Measurements from ENCODE around the gene GNA12. TPM values are rescaled to one million over a fixed set of nuclear protein-coding genes. Genes with fewer than 3 reads are reported as not detected.

GNA12 gene
- total RNA-seq, 1 experiment from 2014 or later = 63.8 TPM

DNA sequence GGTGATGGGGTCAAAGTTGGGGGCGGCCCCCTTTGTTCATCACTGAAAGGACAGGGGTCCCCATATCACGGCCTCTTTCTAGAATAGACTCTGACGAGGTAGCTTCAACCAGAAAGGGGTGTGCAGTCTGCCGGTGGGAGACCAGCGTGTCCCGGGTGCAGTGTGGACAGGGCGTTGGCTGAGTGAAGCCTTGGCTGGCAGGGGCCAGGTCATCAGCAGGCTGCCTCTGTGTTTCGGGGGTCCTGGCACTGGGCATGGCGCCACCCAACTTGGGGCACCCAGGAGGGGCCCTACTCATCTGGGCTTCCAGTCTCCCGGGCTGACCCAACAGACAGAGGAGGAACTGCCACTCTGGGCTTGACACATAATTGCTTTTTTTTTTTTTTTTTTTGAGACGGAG is 159.6 kb downstream of the GNA12 start:
- peaks cover 4% of the 10 kb centered on the region for H3K4me1 Mint-ChIP-seq (ENCODE audit: low read depth, unreplicated experiment)
- ChIA-PET POLR2A (no interaction called here), CTCF (interaction anchor here (0.6 to 0.7 kb wide), 2 partner anchors 74 to 268 kb away, joined by 3 to 8 read pairs; no protein-coding TSS in a partner anchor)
- H3K4me3 Mint-ChIP-seq (ENCODE audit: unreplicated experiment) = no peak overlapping the region
- DNase-seq = no peak
- Histone ChIP-seq H3K4me3 (ENCODE audit: low read depth, low read length) (no peak overlapping the region), H3K27me3 (replicated peaks; ENCODE audit: control insufficient read depth, insufficient read depth, low read length) (no peaks in the 10 kb centered on the region), H3K9me3 (no peaks in the 10 kb centered on the region), H3K36me3 (ENCODE audit: control insufficient read depth, insufficient read depth, low read length) (no peaks in the 10 kb centered on the region), H3K4me1 (no peaks in the 10 kb centered on the region)
- no peaks in the 10 kb centered on the region for H3K9me3 Mint-ChIP-seq (ENCODE audit: unreplicated experiment)
- H3K27me3 Mint-ChIP-seq (ENCODE audit: insufficient read depth, unreplicated experiment) = peaks cover 5% of the 10 kb centered on the region
- H3K27ac Mint-ChIP-seq (ENCODE audit: unreplicated experiment) = no peak overlapping the region
- TF ChIP-seq, protein P1, sequence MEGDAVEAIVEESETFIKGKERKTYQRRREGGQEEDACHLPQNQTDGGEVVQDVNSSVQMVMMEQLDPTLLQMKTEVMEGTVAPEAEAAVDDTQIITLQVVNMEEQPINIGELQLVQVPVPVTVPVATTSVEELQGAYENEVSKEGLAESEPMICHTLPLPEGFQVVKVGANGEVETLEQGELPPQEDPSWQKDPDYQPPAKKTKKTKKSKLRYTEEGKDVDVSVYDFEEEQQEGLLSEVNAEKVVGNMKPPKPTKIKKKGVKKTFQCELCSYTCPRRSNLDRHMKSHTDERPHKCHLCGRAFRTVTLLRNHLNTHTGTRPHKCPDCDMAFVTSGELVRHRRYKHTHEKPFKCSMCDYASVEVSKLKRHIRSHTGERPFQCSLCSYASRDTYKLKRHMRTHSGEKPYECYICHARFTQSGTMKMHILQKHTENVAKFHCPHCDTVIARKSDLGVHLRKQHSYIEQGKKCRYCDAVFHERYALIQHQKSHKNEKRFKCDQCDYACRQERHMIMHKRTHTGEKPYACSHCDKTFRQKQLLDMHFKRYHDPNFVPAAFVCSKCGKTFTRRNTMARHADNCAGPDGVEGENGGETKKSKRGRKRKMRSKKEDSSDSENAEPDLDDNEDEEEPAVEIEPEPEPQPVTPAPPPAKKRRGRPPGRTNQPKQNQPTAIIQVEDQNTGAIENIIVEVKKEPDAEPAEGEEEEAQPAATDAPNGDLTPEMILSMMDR (IDR thresholded peaks at IDR 0.05; ENCODE audit: insufficient read depth in 1 of 2, low read depth in 1 of 2, low read length in 1 of 2, severe bottlenecking in 1 of 2, unreplicated experiment in 1 of 2) = no peak
- intact Hi-C loops (cut with micrococcal nuclease; ENCODE audit: unreplicated experiment) = loop anchor here (5.0 kb wide), 2 partner anchors 77 to 232 kb away; no protein-coding TSS in a partner anchor
- H3K36me3 Mint-ChIP-seq (ENCODE audit: insufficient read depth, unreplicated experiment) = peaks cover 4% of the 10 kb centered on the region
- no TSS peak for BruUV-seq (replicated peaks)

DNA sequence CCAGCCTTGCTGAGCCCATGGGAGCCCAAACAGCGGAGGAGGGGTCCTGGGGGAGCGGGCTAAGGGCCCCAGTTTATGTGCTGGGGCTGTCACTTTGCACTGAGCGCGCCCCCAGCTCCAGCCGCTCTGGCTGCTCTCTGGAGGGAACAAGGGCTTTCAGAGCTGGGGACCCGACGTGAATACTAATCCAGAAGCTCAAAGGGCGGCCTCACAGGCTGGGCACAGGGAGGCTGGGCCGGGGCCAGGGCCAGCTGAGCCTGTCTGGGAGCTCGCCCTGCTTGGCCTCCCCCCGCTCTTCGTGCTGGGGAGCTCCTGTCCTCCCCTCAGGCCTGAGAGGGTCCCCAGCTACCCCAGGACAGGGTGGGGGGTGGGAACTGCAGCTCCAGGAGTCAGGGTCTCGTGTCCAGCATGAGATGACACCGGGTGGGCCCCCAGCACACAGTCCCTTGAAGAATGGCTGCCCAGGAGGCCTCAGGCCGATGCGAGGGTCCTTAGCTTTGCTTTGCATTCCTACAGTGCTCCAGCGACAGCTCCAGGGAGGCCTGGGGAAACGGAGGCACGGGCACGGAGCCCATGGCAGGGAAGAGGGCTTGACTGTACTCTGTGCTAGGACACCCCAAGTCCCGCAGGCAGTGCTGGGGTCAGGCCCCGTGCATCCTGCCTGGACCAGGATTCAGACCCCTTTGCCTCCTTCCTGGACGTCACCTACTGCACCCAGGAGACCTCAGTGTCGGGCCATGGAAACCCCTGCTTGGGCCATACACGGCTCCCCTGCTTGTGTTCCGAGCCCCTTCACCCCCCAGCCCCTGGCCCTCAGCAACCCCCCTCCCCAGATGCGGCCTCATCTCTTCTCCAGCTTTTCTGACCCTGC is 161.9 kb downstream of the GNA12 start:
- Histone ChIP-seq H3K4me1 (no peaks in the 10 kb centered on the region), H3K4me3 (ENCODE audit: low read depth, low read length) (no peak overlapping the region), H3K27me3 (replicated peaks; ENCODE audit: control insufficient read depth, insufficient read depth, low read length) (no peaks in the 10 kb centered on the region), H3K36me3 (ENCODE audit: control insufficient read depth, insufficient read depth, low read length) (no peaks in the 10 kb centered on the region), H3K9me3 (no peaks in the 10 kb centered on the region)
- peaks cover 6% of the 10 kb centered on the region for H3K4me1 Mint-ChIP-seq (ENCODE audit: low read depth, unreplicated experiment)
- no peak for DNase-seq
- H3K36me3 Mint-ChIP-seq (ENCODE audit: insufficient read depth, unreplicated experiment) = peaks cover 4% of the 10 kb centered on the region
- BruUV-seq (replicated peaks) = no TSS peak
- ChIA-PET POLR2A (interaction anchor here (0.6 kb wide), 1 partner anchor 275 kb away, joined by 3 read pairs; no protein-coding TSS in a partner anchor), CTCF (interaction anchor here (0.5 to 0.6 kb wide), 3 partner anchors 73 to 173 kb away, joined by 3 to 4 read pairs (median 3); no protein-coding TSS in a partner anchor)
- intact Hi-C loops (cut with micrococcal nuclease; ENCODE audit: unreplicated experiment) = loop anchor here (1.0 to 5.0 kb wide), 3 partner anchors 75 to 230 kb away; no protein-coding TSS in a partner anchor
- H3K27me3 Mint-ChIP-seq (ENCODE audit: insufficient read depth, unreplicated experiment) = peaks cover 5% of the 10 kb centered on the region
- H3K4me3 Mint-ChIP-seq (ENCODE audit: unreplicated experiment) = no peak overlapping the region
- H3K27ac Mint-ChIP-seq (ENCODE audit: unreplicated experiment) = no peak overlapping the region
- H3K9me3 Mint-ChIP-seq (ENCODE audit: unreplicated experiment) = no peaks in the 10 kb centered on the region
- TF ChIP-seq, protein P1 (IDR thresholded peaks at IDR 0.05; ENCODE audit: insufficient read depth in 1 of 2, low read depth in 1 of 2, low read length in 1 of 2, severe bottlenecking in 1 of 2, unreplicated experiment in 1 of 2) = no peak

DNA sequence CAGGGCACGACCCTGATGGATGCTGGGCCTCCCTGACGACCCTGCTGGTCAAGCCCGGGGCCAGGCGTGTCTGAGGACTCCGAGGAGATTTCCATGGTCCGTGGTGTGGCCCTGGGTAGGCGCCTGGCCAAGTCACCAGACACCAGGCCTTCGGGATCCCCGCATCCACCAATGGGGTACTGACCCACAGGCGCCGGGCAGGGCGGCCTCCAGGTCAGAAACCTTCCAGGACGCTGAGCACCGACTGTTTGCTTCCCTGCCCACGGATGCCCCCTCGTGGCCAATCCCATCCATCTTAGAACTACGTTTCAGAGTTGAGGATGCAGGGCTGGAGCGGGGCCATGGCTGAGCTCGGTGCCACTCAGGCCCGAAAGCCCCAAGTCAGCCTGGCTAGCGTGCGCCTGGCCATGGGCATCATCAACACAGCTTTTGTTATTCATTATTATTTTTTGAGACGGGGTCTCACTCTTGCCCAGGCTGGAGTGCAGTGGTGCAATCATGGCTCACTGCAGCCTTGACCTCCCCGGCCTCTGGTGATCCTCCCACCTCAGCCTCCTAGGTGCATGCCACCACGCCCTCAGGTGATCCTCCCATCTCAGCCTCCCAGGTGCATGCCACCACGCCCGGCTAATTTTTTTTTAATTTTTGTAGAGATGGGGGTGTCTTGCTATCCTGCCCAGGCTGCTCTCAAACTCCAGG is 163.2 kb downstream of the GNA12 start:
- Mint-ChIP-seq H3K36me3 (ENCODE audit: insufficient read depth, unreplicated experiment) (peaks cover 4% of the 10 kb centered on the region), H3K4me1 (ENCODE audit: low read depth, unreplicated experiment) (peaks cover 6% of the 10 kb centered on the region), H3K9me3 (ENCODE audit: unreplicated experiment) (no peaks in the 10 kb centered on the region), H3K27ac (ENCODE audit: unreplicated experiment) (no peak overlapping the region), H3K4me3 (ENCODE audit: unreplicated experiment) (no peak overlapping the region), H3K27me3 (ENCODE audit: insufficient read depth, unreplicated experiment) (peaks cover 5% of the 10 kb centered on the region)
- intact Hi-C loops (cut with micrococcal nuclease; ENCODE audit: unreplicated experiment) = loop anchor here (1.0 to 5.0 kb wide), 4 partner anchors 10 to 229 kb away; no protein-coding TSS in a partner anchor
- POLR2A ChIA-PET = no interaction called here
- Histone ChIP-seq H3K4me3 (ENCODE audit: low read depth, low read length) (no peak overlapping the region), H3K4me1 (no peaks in the 10 kb centered on the region), H3K36me3 (ENCODE audit: control insufficient read depth, insufficient read depth, low read length) (no peaks in the 10 kb centered on the region), H3K9me3 (no peaks in the 10 kb centered on the region), H3K27me3 (replicated peaks; ENCODE audit: control insufficient read depth, insufficient read depth, low read length) (no peaks in the 10 kb centered on the region)
- TF ChIP-seq, protein P1 (IDR thresholded peaks at IDR 0.05; ENCODE audit: insufficient read depth in 1 of 2, low read depth in 1 of 2, low read length in 1 of 2, severe bottlenecking in 1 of 2, unreplicated experiment in 1 of 2) = peak; percentile 81
- CTCF ChIA-PET = interaction anchor here (0.6 to 2.3 kb wide), 8 partner anchors 9 to 230 kb away, joined by 3 to 13 read pairs (median 3); no protein-coding TSS in a partner anchor
- peak; percentile 76 to 82 for DNase-seq
- no TSS peak for BruUV-seq (replicated peaks)
